ENCODE results near the gene APBB3.

APBB3 gene

DNA sequence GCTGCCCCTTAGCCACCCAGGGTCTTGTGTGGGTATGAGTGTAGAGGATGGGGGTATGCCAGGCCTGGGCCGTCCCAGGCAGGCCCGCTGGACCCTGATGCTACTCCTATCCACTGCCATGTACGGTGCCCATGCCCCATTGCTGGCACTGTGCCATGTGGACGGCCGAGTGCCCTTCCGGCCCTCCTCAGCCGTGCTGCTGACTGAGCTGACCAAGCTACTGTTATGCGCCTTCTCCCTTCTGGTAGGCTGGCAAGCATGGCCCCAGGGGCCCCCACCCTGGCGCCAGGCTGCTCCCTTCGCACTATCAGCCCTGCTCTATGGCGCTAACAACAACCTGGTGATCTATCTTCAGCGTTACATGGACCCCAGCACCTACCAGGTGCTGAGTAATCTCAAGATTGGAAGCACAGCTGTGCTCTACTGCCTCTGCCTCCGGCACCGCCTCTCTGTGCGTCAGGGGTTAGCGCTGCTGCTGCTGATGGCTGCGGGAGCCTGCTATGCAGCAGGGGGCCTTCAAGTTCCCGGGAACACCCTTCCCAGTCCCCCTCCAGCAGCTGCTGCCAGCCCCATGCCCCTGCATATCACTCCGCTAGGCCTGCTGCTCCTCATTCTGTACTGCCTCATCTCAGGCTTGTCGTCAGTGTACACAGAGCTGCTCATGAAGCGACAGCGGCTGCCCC, 2.9 kb upstream of the APBB3 start:
- Histone ChIP-seq H3K4me3 (ENCODE audit: low read length in 2 of 2) (no peak overlapping the region), H3K36me3 (ENCODE audit: control insufficient read depth in 2 of 2, insufficient read depth in 2 of 2, low read length in 2 of 2) (peaks cover 22 to 34% of the 10 kb centered on the region in 2 donors), H3K27ac (ENCODE audit: low read depth in 2 of 2, low read length in 2 of 2) (no peak overlapping the region)

DNA sequence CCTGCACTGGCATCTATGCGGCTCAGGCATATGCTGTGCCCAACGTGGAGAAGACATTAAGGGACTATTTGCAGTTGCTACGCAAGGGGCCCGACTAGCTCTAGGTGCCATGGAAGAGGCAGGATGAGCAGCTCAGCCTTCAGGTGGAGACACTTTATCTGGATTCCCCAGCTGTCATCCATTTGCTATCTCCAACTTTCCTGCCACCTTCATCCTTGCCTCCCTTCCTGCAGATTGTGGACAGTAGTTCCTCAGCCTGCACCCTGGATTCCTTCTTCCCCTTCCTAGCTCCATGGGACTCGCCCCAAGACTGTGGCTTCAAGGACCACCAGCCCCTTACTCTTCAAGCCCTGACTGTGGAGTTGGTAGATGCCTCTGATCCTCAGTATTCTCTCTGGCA, 2.3 kb upstream of the APBB3 start:
- no peaks in the 10 kb centered on the region for H3K27me3 ChIP-seq (ENCODE audit: control insufficient read depth in 2 of 2, insufficient read depth in 2 of 2, low read length in 2 of 2)
- no peak overlapping the region for H3K9ac ChIP-seq (ENCODE audit: low read depth in 1 of 2, low read length in 2 of 2)
- no peak overlapping the region for H3K27ac ChIP-seq (ENCODE audit: low read depth in 2 of 2, low read length in 2 of 2)
- H3K4me1 ChIP-seq (ENCODE audit: control insufficient read depth in 2 of 2, insufficient read depth in 2 of 2, low read length in 2 of 2): peaks cover 23 to 37% of the 10 kb centered on the region in 2 donors
- H3K9me3 ChIP-seq (ENCODE audit: control insufficient read depth in 2 of 2, low read length in 2 of 2): no peaks in the 10 kb centered on the region
- H3K36me3 ChIP-seq (ENCODE audit: control insufficient read depth in 2 of 2, insufficient read depth in 2 of 2, low read length in 2 of 2): peaks cover 22 to 34% of the 10 kb centered on the region in 2 donors
- no peak overlapping the region for H3K4me3 ChIP-seq (ENCODE audit: low read length in 2 of 2)

More for the DNA sequence above, 2.9 kb upstream of the APBB3 start:
- H3K27me3 ChIP-seq (ENCODE audit: control insufficient read depth in 2 of 2, insufficient read depth in 2 of 2, low read length in 2 of 2): no peaks in the 10 kb centered on the region
- peaks cover 23 to 37% of the 10 kb centered on the region in 2 donors for H3K4me1 ChIP-seq (ENCODE audit: control insufficient read depth in 2 of 2, insufficient read depth in 2 of 2, low read length in 2 of 2)
- H3K9ac ChIP-seq (ENCODE audit: low read depth in 1 of 2, low read length in 2 of 2): no peak overlapping the region
- no peaks in the 10 kb centered on the region for H3K9me3 ChIP-seq (ENCODE audit: control insufficient read depth in 2 of 2, low read length in 2 of 2)

DNA sequence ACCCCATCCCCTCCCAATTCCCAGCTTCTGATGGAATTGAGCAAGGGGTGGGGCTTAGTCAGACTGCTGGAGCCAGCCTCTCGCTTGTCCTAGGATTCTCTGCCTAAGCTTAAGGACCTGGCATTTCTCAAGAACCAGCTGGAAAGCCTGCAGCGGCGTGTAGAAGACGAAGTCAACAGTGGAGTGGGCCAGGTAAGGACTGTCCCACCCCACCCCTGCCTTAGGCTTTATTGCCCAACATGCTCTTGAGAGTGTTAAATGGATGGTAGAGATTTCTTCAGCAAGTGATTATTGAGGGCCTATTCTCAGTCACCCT, 1.3 kb upstream of the APBB3 start:
- peak overlapping the region; percentile 75 to 99 for H3K4me3 ChIP-seq (ENCODE audit: low read length in 2 of 2)
- peaks cover 23 to 37% of the 10 kb centered on the region in 2 donors for H3K4me1 ChIP-seq (ENCODE audit: control insufficient read depth in 2 of 2, insufficient read depth in 2 of 2, low read length in 2 of 2)
- H3K9me3 ChIP-seq (ENCODE audit: control insufficient read depth in 2 of 2, low read length in 2 of 2): no peaks in the 10 kb centered on the region
- no peak overlapping the region for H3K27ac ChIP-seq (ENCODE audit: low read depth in 2 of 2, low read length in 2 of 2)
- peak overlapping the region in 1 of 2 donors; percentile 79 for H3K9ac ChIP-seq (ENCODE audit: low read depth in 1 of 2, low read length in 2 of 2)
- H3K27me3 ChIP-seq (ENCODE audit: control insufficient read depth in 2 of 2, insufficient read depth in 2 of 2, low read length in 2 of 2): no peaks in the 10 kb centered on the region
- H3K36me3 ChIP-seq (ENCODE audit: control insufficient read depth in 2 of 2, insufficient read depth in 2 of 2, low read length in 2 of 2): peaks cover 22 to 39% of the 10 kb centered on the region in 2 donors

GRCh38 chr5:140565024-140565779, 804 bp upstream of the APBB3 start:
- peaks cover 22 to 37% of the 10 kb centered on the region in 2 donors for H3K36me3 ChIP-seq (ENCODE audit: control insufficient read depth in 2 of 2, insufficient read depth in 2 of 2, low read length in 2 of 2)

GRCh38 chr5:140563596-140563995, 802 bp downstream of the APBB3 start:
- Histone ChIP-seq H3K9ac (ENCODE audit: low read depth in 1 of 2, low read length in 2 of 2) (peak overlapping the region; percentile 79 to 91), H3K4me1 (ENCODE audit: control insufficient read depth in 2 of 2, insufficient read depth in 2 of 2, low read length in 2 of 2) (peaks cover 23 to 29% of the 10 kb centered on the region in 2 donors), H3K4me3 (ENCODE audit: low read length in 2 of 2) (peak overlapping the region; percentile 75 to 99), H3K9me3 (ENCODE audit: control insufficient read depth in 2 of 2, low read length in 2 of 2) (no peaks in the 10 kb centered on the region), H3K27ac (ENCODE audit: low read depth in 2 of 2, low read length in 2 of 2) (peak overlapping the region; percentile 93 to 96), H3K36me3 (ENCODE audit: control insufficient read depth in 2 of 2, insufficient read depth in 2 of 2, low read length in 2 of 2) (peaks cover 22 to 33% of the 10 kb centered on the region in 2 donors), H3K27me3 (ENCODE audit: control insufficient read depth in 2 of 2, insufficient read depth in 2 of 2, low read length in 2 of 2) (no peaks in the 10 kb centered on the region)

More at GRCh38 chr5:140565024-140565779, 804 bp upstream of the APBB3 start:
- Histone ChIP-seq H3K4me1 (ENCODE audit: control insufficient read depth in 2 of 2, insufficient read depth in 2 of 2, low read length in 2 of 2) (peaks cover 23 to 36% of the 10 kb centered on the region in 2 donors), H3K27ac (ENCODE audit: low read depth in 2 of 2, low read length in 2 of 2) (peak overlapping the region; percentile 93 to 96), H3K27me3 (ENCODE audit: control insufficient read depth in 2 of 2, insufficient read depth in 2 of 2, low read length in 2 of 2) (no peaks in the 10 kb centered on the region), H3K4me3 (ENCODE audit: low read length in 2 of 2) (peak overlapping the region; percentile 75 to 99), H3K9me3 (ENCODE audit: control insufficient read depth in 2 of 2, low read length in 2 of 2) (no peaks in the 10 kb centered on the region), H3K9ac (ENCODE audit: low read depth in 1 of 2, low read length in 2 of 2) (peak overlapping the region; percentile 79 to 91)

DNA sequence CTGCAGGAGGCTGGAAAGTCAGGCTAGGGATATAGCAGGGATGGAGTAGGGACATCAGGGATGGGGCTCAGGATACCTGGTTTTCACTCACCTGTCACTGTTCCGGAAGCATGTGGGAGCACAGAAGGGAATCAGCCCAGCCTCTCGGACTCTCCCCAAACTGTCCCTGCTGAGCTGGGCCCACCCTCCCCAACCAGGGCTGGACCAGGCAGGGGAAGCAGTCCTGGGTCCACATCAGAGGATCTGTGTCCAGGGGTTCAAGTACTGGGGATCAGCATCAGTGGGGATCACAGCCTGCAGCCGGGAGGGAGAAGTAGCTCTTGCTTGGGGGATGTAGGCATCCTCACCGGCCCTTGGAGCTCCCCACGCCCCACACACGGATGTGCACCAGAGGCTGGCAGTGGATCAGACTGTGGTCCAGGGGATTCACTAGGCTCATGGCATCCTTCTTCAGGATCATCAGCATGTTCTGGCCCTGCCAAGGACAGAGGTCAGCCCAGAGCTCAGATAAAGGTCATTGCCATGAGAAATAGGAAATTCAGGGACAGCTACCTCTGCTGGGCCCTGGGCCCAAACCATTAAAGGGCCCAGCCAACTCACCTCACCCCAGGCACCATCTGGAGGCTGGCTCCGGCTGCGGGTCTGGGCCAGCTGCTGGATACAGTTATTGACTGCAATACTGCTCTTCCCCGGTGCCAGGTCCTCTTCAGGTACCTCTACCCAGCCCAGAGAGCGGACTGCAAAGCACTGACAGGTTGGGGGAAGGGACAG, 2.5 kb downstream of the APBB3 start:
- no peak overlapping the region for H3K9ac ChIP-seq (ENCODE audit: low read depth in 1 of 2, low read length in 2 of 2)
- no peak overlapping the region for H3K4me3 ChIP-seq (ENCODE audit: low read length in 2 of 2)

DNA sequence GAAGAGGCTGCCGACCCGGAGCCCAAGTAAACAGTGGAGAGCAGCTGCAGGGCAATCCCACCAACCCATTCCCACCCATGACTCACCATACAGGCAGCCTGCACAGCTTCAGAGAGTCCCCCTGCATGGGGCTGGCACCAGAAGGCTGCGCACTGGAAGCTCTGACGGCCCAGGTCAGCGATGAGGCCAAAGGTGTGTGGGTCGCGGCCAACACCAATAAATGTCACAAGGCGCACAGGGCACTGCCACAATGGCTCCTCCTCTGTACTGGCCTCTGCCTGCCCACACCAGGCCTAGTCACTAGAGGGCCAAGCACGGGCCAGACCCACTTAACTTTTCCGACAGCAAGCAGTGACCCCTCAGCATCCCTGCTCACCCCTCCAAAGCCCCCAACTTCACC, 4.2 kb downstream of the APBB3 start:
- H3K27ac ChIP-seq (ENCODE audit: low read depth in 2 of 2, low read length in 2 of 2): no peak overlapping the region
- no peak overlapping the region for H3K4me3 ChIP-seq (ENCODE audit: low read length in 2 of 2)
- peaks cover 21 to 31% of the 10 kb centered on the region in 2 donors for H3K4me1 ChIP-seq (ENCODE audit: control insufficient read depth in 2 of 2, insufficient read depth in 2 of 2, low read length in 2 of 2)
- H3K27me3 ChIP-seq (ENCODE audit: control insufficient read depth in 2 of 2, insufficient read depth in 2 of 2, low read length in 2 of 2): no peaks in the 10 kb centered on the region
- peaks cover 0 to 9% of the 10 kb centered on the region in 2 donors for H3K36me3 ChIP-seq (ENCODE audit: control insufficient read depth in 2 of 2, insufficient read depth in 2 of 2, low read length in 2 of 2)
- no peaks in the 10 kb centered on the region for H3K9me3 ChIP-seq (ENCODE audit: control insufficient read depth in 2 of 2, low read length in 2 of 2)
- no peak overlapping the region for H3K9ac ChIP-seq (ENCODE audit: low read depth in 1 of 2, low read length in 2 of 2)

More for the DNA sequence above, 2.5 kb downstream of the APBB3 start:
- no peaks in the 10 kb centered on the region for H3K27me3 ChIP-seq (ENCODE audit: control insufficient read depth in 2 of 2, insufficient read depth in 2 of 2, low read length in 2 of 2)
- H3K9me3 ChIP-seq (ENCODE audit: control insufficient read depth in 2 of 2, low read length in 2 of 2): no peaks in the 10 kb centered on the region
- no peak overlapping the region for H3K27ac ChIP-seq (ENCODE audit: low read depth in 2 of 2, low read length in 2 of 2)
- H3K36me3 ChIP-seq (ENCODE audit: control insufficient read depth in 2 of 2, insufficient read depth in 2 of 2, low read length in 2 of 2): peaks cover 11 to 16% of the 10 kb centered on the region in 2 donors
- H3K4me1 ChIP-seq (ENCODE audit: control insufficient read depth in 2 of 2, insufficient read depth in 2 of 2, low read length in 2 of 2): peaks cover 28 to 29% of the 10 kb centered on the region in 2 donors

DNA sequence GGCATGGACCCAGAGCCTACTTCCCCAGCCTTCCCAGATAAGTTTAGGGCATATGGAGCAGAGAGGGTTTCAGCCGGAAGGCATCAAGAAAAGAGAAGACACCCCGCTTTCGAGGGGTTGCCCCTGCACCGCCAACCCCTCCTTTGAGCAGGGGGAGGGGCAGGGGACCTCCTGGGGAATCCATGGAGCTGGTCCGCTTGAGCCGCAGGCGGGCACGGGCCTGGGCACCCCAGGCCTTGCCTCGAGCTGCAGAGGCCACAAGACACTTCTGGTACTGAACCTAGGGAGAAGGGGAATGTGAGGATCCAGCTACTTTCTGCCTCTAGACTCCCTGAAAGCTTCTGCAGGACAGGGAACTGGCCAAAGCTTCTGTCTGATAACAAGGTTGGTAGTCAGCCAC, 5.9 kb downstream of the APBB3 start:
- H3K9ac ChIP-seq (ENCODE audit: low read depth in 1 of 2, low read length in 2 of 2): no peak overlapping the region
- peaks cover 3 to 9% of the 10 kb centered on the region in 2 donors for H3K36me3 ChIP-seq (ENCODE audit: control insufficient read depth in 2 of 2, insufficient read depth in 2 of 2, low read length in 2 of 2)
- H3K4me3 ChIP-seq (ENCODE audit: low read length in 2 of 2): no peak overlapping the region
- peaks cover 13 to 22% of the 10 kb centered on the region in 2 donors for H3K4me1 ChIP-seq (ENCODE audit: control insufficient read depth in 2 of 2, insufficient read depth in 2 of 2, low read length in 2 of 2)
- no peaks in the 10 kb centered on the region for H3K9me3 ChIP-seq (ENCODE audit: control insufficient read depth in 2 of 2, low read length in 2 of 2)
- H3K27me3 ChIP-seq (ENCODE audit: control insufficient read depth in 2 of 2, insufficient read depth in 2 of 2, low read length in 2 of 2): no peaks in the 10 kb centered on the region
- no peak overlapping the region for H3K27ac ChIP-seq (ENCODE audit: low read depth in 2 of 2, low read length in 2 of 2)

- peaks cover 9 to 17% of the 10 kb centered on the region in 2 donors for H3K4me1 ChIP-seq (ENCODE audit: control insufficient read depth in 2 of 2, insufficient read depth in 2 of 2, low read length in 2 of 2)
Observed at GRCh38 chr5:140557965-140558364, 6.4 kb downstream of the APBB3 start.

More at GRCh38 chr5:140557965-140558364, 6.4 kb downstream of the APBB3 start:
- Histone ChIP-seq H3K9me3 (ENCODE audit: control insufficient read depth in 2 of 2, low read length in 2 of 2) (no peaks in the 10 kb centered on the region), H3K9ac (ENCODE audit: low read depth in 1 of 2, low read length in 2 of 2) (peak overlapping the region; percentile 85 to 89), H3K36me3 (ENCODE audit: control insufficient read depth in 2 of 2, insufficient read depth in 2 of 2, low read length in 2 of 2) (peaks cover 3 to 9% of the 10 kb centered on the region in 2 donors), H3K4me3 (ENCODE audit: low read length in 2 of 2) (peak overlapping the region in 1 of 2 donors; percentile 82), H3K27ac (ENCODE audit: low read depth in 2 of 2, low read length in 2 of 2) (peak overlapping the region; percentile 73 to 86), H3K27me3 (ENCODE audit: control insufficient read depth in 2 of 2, insufficient read depth in 2 of 2, low read length in 2 of 2) (no peaks in the 10 kb centered on the region)

Measured in mucosa of rectum (tissue), 2 donors.